GM12878 (cell line): ENCODE data around the gene MKX. TPM values are rescaled to one million over a fixed set of nuclear protein-coding genes. Genes with fewer than 3 reads are reported as not detected.

Source experiments
- ATAC-seq: fragments of 200-7000 bp; cut with Tn5 transposase; 3 replicates; pipeline ENCODE4 v1.9.1; 2020; ENCODE audit warnings: mild to moderate bottlenecking, moderate library complexity
- BruUV-seq: library from RNA; stranded (reverse); fragments of 400-500 nt; replicated peaks from 2 replicates; lab custom pipeline; 2021; lab: Mats Ljungman, UMichigan
- CTCF ChIA-PET: fragments of 300-600 bp; sonication (Branson Sonifier 250); formaldehyde crosslinking; extraction: SDS; loops from one replicate; lab custom pipeline; 2021; ENCODE audit warnings: inconsistent platforms; lab: Yijun Ruan, JAX
- POLR2A ChIA-PET: fragments of 350-600 bp; formaldehyde crosslinking; extraction: SDS; loops from one replicate; lab custom pipeline; 2021; ENCODE audit warnings: inconsistent platforms; lab: Charles Lee
- RAD21 ChIA-PET: fragments of 300-600 bp; sonication (Branson Sonifier 250); formaldehyde crosslinking; loops from one replicate; lab custom pipeline; 2023; ENCODE audit warnings: antibody characterized with exemption; ENCODE audit not compliant: unreplicated experiment; lab: Charles Lee
- SMC1A ChIA-PET: fragments of 300-600 bp; sonication (Branson Sonifier 250); formaldehyde crosslinking; loops from one replicate; lab custom pipeline; 2023; ENCODE audit not compliant: unreplicated experiment, uncharacterized antibody; lab: Charles Lee
- DNase-seq: peaks from one replicate; pipeline ENCODE4 v3.0.0-alpha.2; 2011; ENCODE audit warnings: low read depth, low spot score
- FAIRE-seq: peaks from 3 replicates; lab custom pipeline; 2011; peaks lifted over from hg19 to GRCh38; lab: Jason Lieb, UNC
- H2AFZ ChIP-seq: 2 replicates; pipeline ENCODE4 v1.6.0; 2011; ENCODE audit warnings: low read depth, low read length, control low read depth; ENCODE audit not compliant: control insufficient read depth
- H3K27ac ChIP-seq: 2 replicates; pipeline ENCODE4 v1.5.1; 2011; ENCODE audit warnings: control low read depth; ENCODE audit not compliant: control insufficient read depth, insufficient read depth
- H3K27me3 ChIP-seq, 2 experiments: replicated peaks in 1 of 2; 2 replicates each; pipeline versions ENCODE4 v1.6.0 to v1.6.1; 2011; ENCODE audit warnings: low read length in 1 of 2; ENCODE audit not compliant: control insufficient read depth in 2 of 2, insufficient read depth in 2 of 2
- H3K36me3 ChIP-seq, 2 experiments: 2 replicates each; pipeline ENCODE4 v1.5.1; 2011; ENCODE audit warnings: low read length in 1 of 2; ENCODE audit not compliant: control insufficient read depth in 2 of 2, insufficient read depth in 2 of 2
- H3K4me1 ChIP-seq: 2 replicates; pipeline ENCODE4 v1.6.1; 2011; ENCODE audit warnings: mild to moderate bottlenecking, low read length, moderate library complexity, mixed read lengths; ENCODE audit not compliant: control insufficient read depth, insufficient read depth
- H3K4me2 ChIP-seq: 2 replicates; pipeline ENCODE4 v1.6.0; 2011; ENCODE audit warnings: control low read depth; ENCODE audit not compliant: control insufficient read depth, insufficient read depth
- H3K4me3 ChIP-seq: fragments of 200-600 bp; sonication (generic); 2 replicates; pipeline ENCODE4 v1.5.1; 2016
- H3K79me2 ChIP-seq: 2 replicates; pipeline ENCODE4 v1.6.0; 2011; ENCODE audit warnings: low read length; ENCODE audit not compliant: control insufficient read depth, insufficient read depth
- H3K9ac ChIP-seq: 2 replicates; pipeline ENCODE4 v1.8.0; 2011; ENCODE audit warnings: low read length, control low read depth, mixed read lengths; ENCODE audit not compliant: control insufficient read depth, insufficient read depth
- H3K9me3 ChIP-seq: replicated peaks from 3 replicates; pipeline ENCODE4 v1.5.1; 2011; ENCODE audit warnings: mild to moderate bottlenecking, low read length; ENCODE audit not compliant: control insufficient read depth, insufficient read depth
- H4K20me1 ChIP-seq: 2 replicates; pipeline ENCODE4 v1.6.0; 2011; ENCODE audit not compliant: control insufficient read depth, insufficient read depth
- BCL3 ChIP-seq: IDR thresholded peaks from 2 replicates; pipeline ENCODE4 v1.6.1; 2011; ENCODE audit warnings: borderline replicate concordance, low read depth, mild to moderate bottlenecking, moderate library complexity, low read length; ENCODE audit not compliant: insufficient read depth, poor library complexity, severe bottlenecking
- EP300 ChIP-seq, 2 experiments: fragments of 150-350 bp in 1 of 2; IDR thresholded peaks; 2 replicates each; pipeline ENCODE4 v1.6.1; 2011 to 2012; ENCODE audit warnings: low read depth in 2 of 2, low read length in 2 of 2, borderline replicate concordance in 1 of 2, improper control_type of control experiment in 1 of 2, inconsistent platforms in 1 of 2; ENCODE audit not compliant: control insufficient read depth in 1 of 2
- GABPA ChIP-seq: IDR thresholded peaks from 2 replicates; pipeline ENCODE4 v1.6.1; 2014; ENCODE audit warnings: antibody characterized with exemption, low read depth, mild to moderate bottlenecking, inconsistent platforms
- KAT2A ChIP-seq: conservative IDR thresholded peaks from 2 replicates; pipeline ENCODE4 v1.6.1; 2011; ENCODE audit warnings: low read depth, low read length; ENCODE audit not compliant: control insufficient read depth
- TAF1 ChIP-seq: IDR thresholded peaks from 2 replicates; pipeline ENCODE4 v1.6.1; 2011; ENCODE audit warnings: mild to moderate bottlenecking, low read depth, low read length, borderline replicate concordance
- TCF3 ChIP-seq: IDR thresholded peaks from 2 replicates; pipeline ENCODE4 v1.6.1; 2012; ENCODE audit warnings: low read depth, mild to moderate bottlenecking, low read length, borderline replicate concordance; ENCODE audit not compliant: insufficient read depth
- WGBS: methylation state at CpG from one replicate; pipeline ENCODE4 v1.1.6; 2016; ENCODE audit warnings: low lambda C conversion rate; ENCODE audit not compliant: insufficient replicate concordance, insufficient coverage; ENCODE audit errors: missing lambda C conversion rate; 5-methylcytosine and 5-hydroxymethylcytosine counted together
- in situ Hi-C: fragments of 300-500 bp; cut with MboI; formaldehyde crosslinking; loops from 9 replicates; pipeline ENCODE4 v1.14.3; 2018; ENCODE audit warnings: mixed read lengths
- intact Hi-C: fragments of 100-400 bp; cut with micrococcal nuclease; formaldehyde crosslinking; loops from one replicate; pipeline ENCODE4 v1.14.2; 2022; ENCODE audit not compliant: unreplicated experiment
- polyA plus RNA-seq, 11 experiments: library from polyadenylated mRNA; depleted of rRNA in 4 of 11; unstranded in 6 of 11; stranded (reverse) in 5 of 11; fragments of >200 nt; fragmentation: Nextera tagmentation in 4 of 11; fragmentation: Illumina TruSeq in 1 of 11; extraction: Ambion mirVana in 4 of 11; extraction: Trizol in 1 of 11; gene quantifications; 1 replicate in 1 of 11; 2 replicates in 10 of 11; pipeline versions ENCODE4 v1.2.1 to v1.2.3, GENCODE V29; 2011 to 2016; ENCODE audit warnings: inconsistent platforms in 2 of 11, missing spikeins in 2 of 11, low read depth in 1 of 11
- total RNA-seq, 4 experiments: library from RNA; depleted of rRNA in 3 of 4; stranded (reverse); fragments of >200 nt in 3 of 4; fragmentation: Illumina TruSeq in 1 of 4; extraction: Trizol in 1 of 4; gene quantifications; 2 replicates each; pipeline versions ENCODE4 v1.2.1 to v1.2.3, GENCODE V29; 2013 to 2021

MKX gene
- total and polyA plus RNA-seq, 10 of the 15 experiments (the other 5 are each of a cell fraction or from before 2014, with no cell fraction given) = not detected

GRCh38 chr10:27696466-27696865 lies 49.2 kb downstream of the MKX start (continued):
- no peak for TF ChIP-seq KAT2A
- no peak for TF ChIP-seq TCF3

DNA sequence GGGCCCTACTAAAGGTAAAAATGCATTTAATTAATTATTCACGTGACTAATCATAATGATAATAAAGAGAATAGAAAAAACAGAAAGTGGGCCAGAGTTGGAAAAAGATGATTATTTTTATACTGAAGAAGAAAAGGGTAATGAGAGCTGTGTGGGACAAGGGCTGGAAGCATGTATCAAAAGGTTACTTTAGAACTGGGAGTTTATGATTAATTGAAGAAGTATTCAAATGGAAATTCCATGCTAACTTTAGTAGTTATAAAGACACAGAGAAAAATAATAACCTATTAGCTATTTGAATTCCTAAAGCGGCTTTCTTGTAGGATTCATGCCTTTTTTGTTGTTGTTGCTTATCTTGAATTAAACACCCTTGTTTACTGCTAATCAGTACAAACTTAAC lies 49.9 kb downstream of the MKX start:
- ATAC-seq (no peak), FAIRE-seq (no peak), DNase-seq (no peak)
- in situ Hi-C loops (no loop called here), intact Hi-C loops (no loop called here)
- Histone ChIP-seq H3K9me3 (no peaks in the 10 kb centered on the region), H3K27ac (no peak overlapping the region), H3K27me3 (no peaks in the 10 kb centered on the region), H3K4me3 (no peak overlapping the region), H3K36me3 (no peaks in the 10 kb centered on the region), H3K4me2 (no peak overlapping the region), H3K9ac (no peak overlapping the region), H3K79me2 (no peaks in the 10 kb centered on the region), H4K20me1 (no peaks in the 10 kb centered on the region), H2AFZ (no peak overlapping the region), H3K4me1 (no peaks in the 10 kb centered on the region)
- CTCF ChIA-PET = no interaction called here
- RAD21 ChIA-PET = no interaction called here
- 17% methylated on average over 2 of the region's 2 CpGs for WGBS
- TF ChIP-seq BCL3 (no peak), GABPA (no peak), EP300 (IDR thresholded peaks at IDR 0.05; ENCODE audit: borderline replicate concordance in 1 of 2, control insufficient read depth in 1 of 2, low read depth in 2 of 2, low read length in 2 of 2) (no peak), TAF1 (no peak)
- no TSS peak for BruUV-seq
- SMC1A ChIA-PET = interaction anchor here (1.5 kb wide), 1 partner anchor 8 kb away, joined by 5 read pairs; no protein-coding TSS in a partner anchor
- POLR2A ChIA-PET = no interaction called here
